GM23338 (cell line): Measurements from ENCODE around the gene EMCN. TPM values are rescaled to one million over a fixed set of nuclear protein-coding genes. Genes with fewer than 3 reads are reported as not detected.

Experiments used
- ATAC-seq: fragments of 200-7000 bp; cut with Tn5 transposase; 3 replicates; pipeline ENCODE4 v1.9.1; 2020
- DNase-seq: peaks from one replicate; pipeline ENCODE4 v3.0.0-alpha.2; 2015; ENCODE audit warnings: low spot score
- H2AFZ ChIP-seq: fragments of 200-600 bp; sonication (generic); 2 replicates; pipeline ENCODE4 v1.8.0; 2016; ENCODE audit warnings: antibody characterized with exemption, mild to moderate bottlenecking, moderate library complexity
- H3F3A ChIP-seq: fragments of 200-600 bp; sonication (generic); replicated peaks from 2 replicates; pipeline ENCODE4 v1.8.0; 2017; ENCODE audit warnings: antibody characterized with exemption, mixed run types, low read depth
- H3K27ac ChIP-seq: fragments of 200-600 bp; sonication (generic); 2 replicates; pipeline ENCODE4 v1.6.1; 2016; ENCODE audit warnings: low read depth
- H3K27me3 ChIP-seq: fragments of 200-600 bp; sonication (generic); 2 replicates; pipeline ENCODE4 v1.8.0; 2016; ENCODE audit warnings: mild to moderate bottlenecking, mixed run types, moderate library complexity; ENCODE audit not compliant: insufficient read depth
- H3K36me3 ChIP-seq: fragments of 200-600 bp; sonication (generic); 2 replicates; pipeline ENCODE4 v1.8.0; 2016; ENCODE audit warnings: mild to moderate bottlenecking; ENCODE audit not compliant: insufficient read depth
- H3K4me1 ChIP-seq: fragments of 200-600 bp; sonication (generic); 2 replicates; pipeline ENCODE4 v1.8.0; 2016; ENCODE audit warnings: mild to moderate bottlenecking, moderate library complexity; ENCODE audit not compliant: insufficient read depth
- H3K4me2 ChIP-seq: fragments of 200-600 bp; sonication (generic); 2 replicates; pipeline ENCODE4 v1.7.1; 2017; ENCODE audit warnings: mixed run types
- H3K4me3 ChIP-seq: fragments of 200-600 bp; sonication (generic); 2 replicates; pipeline ENCODE4 v1.6.1; 2016; ENCODE audit warnings: mixed run types
- H3K79me2 ChIP-seq: fragments of 200-600 bp; sonication (generic); replicated peaks from 2 replicates; pipeline ENCODE4 v1.8.0; 2017; ENCODE audit warnings: mild to moderate bottlenecking; ENCODE audit not compliant: insufficient read depth
- H3K9me2 ChIP-seq: fragments of 200-600 bp; sonication (generic); 2 replicates; pipeline ENCODE4 v1.8.0; 2017; ENCODE audit not compliant: insufficient read depth
- H4K20me1 ChIP-seq: fragments of 200-600 bp; sonication (generic); replicated peaks from 2 replicates; pipeline ENCODE4 v1.8.0; 2017; ENCODE audit warnings: mild to moderate bottlenecking; ENCODE audit not compliant: insufficient read depth
- H3K27ac Mint-ChIP-seq: 2 replicates; pipeline ENCODE4 v1.8.0; 2020; ENCODE audit warnings: inconsistent platforms, mild to moderate bottlenecking, moderate library complexity, mixed read lengths
- H3K27me3 Mint-ChIP-seq: 3 replicates; pipeline ENCODE4 v1.8.0; 2022; ENCODE audit warnings: low read depth, mild to moderate bottlenecking, moderate library complexity, mixed read lengths, inconsistent platforms; ENCODE audit not compliant: insufficient read depth, poor library complexity
- H3K36me3 Mint-ChIP-seq: 3 replicates; pipeline ENCODE4 v1.8.0; 2021; ENCODE audit warnings: low read depth, mild to moderate bottlenecking, inconsistent platforms, moderate library complexity, mixed read lengths
- H3K4me1 Mint-ChIP-seq: 3 replicates; pipeline ENCODE4 v1.8.0; 2020; ENCODE audit warnings: mild to moderate bottlenecking, inconsistent platforms, mixed read lengths
- H3K4me3 Mint-ChIP-seq: 3 replicates; pipeline ENCODE4 v1.8.0; 2021; ENCODE audit warnings: moderate library complexity, mild to moderate bottlenecking, inconsistent platforms, mixed read lengths
- H3K9me3 Mint-ChIP-seq: 3 replicates; pipeline ENCODE4 v1.8.0; 2020; ENCODE audit warnings: moderate library complexity, mild to moderate bottlenecking, inconsistent platforms, mixed read lengths
- CREB1 ChIP-seq: fragments of 250-450 bp; sonication (Bioruptor Pico); IDR thresholded peaks from 2 replicates; pipeline ENCODE4 v1.5.0; 2020; ENCODE audit warnings: low read depth, mild to moderate bottlenecking, moderate library complexity
- CTCF ChIP-seq, 2 experiments: fragments of 200-600 bp in 1 of 2; sonication (generic) in 1 of 2; conservative IDR thresholded peaks; 2 replicates each; pipeline versions ENCODE4 v1.5.1 to v1.6.1; 2016 to 2017; ENCODE audit warnings: antibody characterized with exemption in 2 of 2, low read depth in 2 of 2, mild to moderate bottlenecking in 2 of 2, moderate library complexity in 1 of 2
- EZH2phosphoT487 ChIP-seq: fragments of 200-600 bp; sonication (generic); IDR thresholded peaks from one replicate; pipeline ENCODE4 v1.8.1; 2018; ENCODE audit warnings: antibody characterized with exemption; ENCODE audit not compliant: unreplicated experiment
- JUNB ChIP-seq: IDR thresholded peaks from one replicate; pipeline ENCODE4 v1.6.1; 2016; ENCODE audit warnings: antibody characterized with exemption; ENCODE audit not compliant: unreplicated experiment
- NANOG ChIP-seq: IDR thresholded peaks from 2 replicates; pipeline ENCODE4 v1.6.1; 2016; ENCODE audit warnings: antibody characterized with exemption, borderline replicate concordance
- REST ChIP-seq: IDR thresholded peaks from one replicate; pipeline ENCODE4 v1.6.1; 2018; ENCODE audit warnings: antibody characterized with exemption; ENCODE audit not compliant: unreplicated experiment
- STAT1 ChIP-seq: IDR thresholded peaks from one replicate; pipeline ENCODE4 v1.6.1; 2016; ENCODE audit warnings: antibody characterized with exemption; ENCODE audit not compliant: unreplicated experiment
- polyA plus RNA-seq: library from polyadenylated mRNA; unstranded; fragments of >200 nt; fragmentation: Nextera tagmentation; extraction: Ambion mirVana; gene quantifications from 2 replicates; pipeline ENCODE4 v1.2.1, GENCODE V29; 2016
- total RNA-seq: library from RNA; depleted of rRNA; stranded (reverse); fragments of >200 nt; shearing (Covaris generic); gene quantifications from 2 replicates; pipeline ENCODE4 v1.2.3, GENCODE V29; 2014

The EMCN gene
- total and polyA plus RNA-seq, 2 experiments from 2014 or later: not detected

GRCh38 chr4:100379583-100380105 is 138.2 kb downstream of the EMCN start (continued):
- TF ChIP-seq CTCF (conservative IDR thresholded peaks at IDR 0.05; ENCODE audit: low read depth in 2 of 2): no peak
- no peak for TF ChIP-seq JUNB

DNA sequence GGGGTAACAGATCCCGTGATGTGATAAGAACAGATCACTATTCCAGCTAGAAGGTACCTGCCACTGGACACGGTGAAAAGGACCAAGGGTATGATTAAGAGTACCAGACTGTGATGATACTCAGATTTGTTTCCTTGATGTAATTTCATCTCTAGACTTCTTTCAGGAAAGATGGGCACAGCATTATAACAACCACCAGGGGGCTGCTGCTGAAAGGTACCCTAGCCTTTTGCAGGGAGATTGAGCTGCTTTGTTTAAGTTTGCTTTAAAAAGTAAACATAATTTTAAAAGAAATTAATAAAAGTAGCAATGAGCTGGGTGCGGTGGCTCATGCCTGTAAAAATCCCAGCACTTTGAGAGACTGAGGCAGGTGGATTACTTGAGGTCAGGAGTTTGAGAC is 145.4 kb downstream of the EMCN start:
- Mint-ChIP-seq H3K27me3 (no peaks in the 10 kb centered on the region), H3K27ac (no peak overlapping the region), H3K36me3 (no peaks in the 10 kb centered on the region), H3K4me3 (no peak overlapping the region), H3K9me3 (no peaks in the 10 kb centered on the region), H3K4me1 (no peaks in the 10 kb centered on the region)
- Histone ChIP-seq H3K27me3 (no peaks in the 10 kb centered on the region), H3K79me2 (no peaks in the 10 kb centered on the region), H4K20me1 (no peaks in the 10 kb centered on the region), H3F3A (no peaks in the 10 kb centered on the region), H3K36me3 (no peaks in the 10 kb centered on the region), H3K27ac (no peak overlapping the region), H3K4me1 (no peaks in the 10 kb centered on the region), H3K4me2 (no peak overlapping the region), H3K9me2 (peaks cover under 1% of the 10 kb centered on the region; the same call in 1 of the 2 replicates), H3K4me3 (no peak overlapping the region), H2AFZ (no peak overlapping the region)
- TF ChIP-seq CTCF (conservative IDR thresholded peaks at IDR 0.05; ENCODE audit: low read depth in 2 of 2) (peak; percentile 63 to 75), REST (no peak), JUNB (no peak)
- DNase-seq (peak; percentile 67), ATAC-seq (peak; percentile 40; the same call in 2 of the 3 replicates)

DNA sequence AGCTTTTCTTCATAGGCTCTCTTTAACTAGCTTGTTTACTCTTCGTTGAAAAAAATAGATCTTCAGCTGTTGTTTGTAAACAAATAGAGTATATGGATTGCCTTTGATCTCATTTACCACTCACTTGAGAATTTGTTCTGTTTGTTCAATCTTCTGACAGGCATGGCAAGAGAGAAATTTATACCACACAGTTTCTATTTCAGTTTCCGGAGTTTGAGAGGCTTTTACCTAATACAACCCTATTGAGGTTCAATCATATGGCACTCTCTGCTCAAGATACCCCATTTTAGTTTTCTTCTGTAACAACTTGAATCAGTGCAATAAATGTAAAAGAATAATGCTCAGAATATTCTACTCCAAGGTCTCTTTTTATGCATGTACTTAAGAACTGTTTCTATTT is 148.0 kb downstream of the EMCN start:
- no peak overlapping the region for H3K4me2 ChIP-seq
- no peaks in the 10 kb centered on the region for H3F3A ChIP-seq
- Mint-ChIP-seq H3K27ac (no peak overlapping the region), H3K4me3 (no peak overlapping the region), H3K9me3 (no peaks in the 10 kb centered on the region), H3K27me3 (no peaks in the 10 kb centered on the region), H3K4me1 (peaks cover 10% of the 10 kb centered on the region; the same call in 2 of the 3 replicates), H3K36me3 (no peaks in the 10 kb centered on the region)
- no peaks in the 10 kb centered on the region for H3K27me3 ChIP-seq
- H3K27ac ChIP-seq: no peak overlapping the region
- no peaks in the 10 kb centered on the region for H3K79me2 ChIP-seq
- H3K36me3 ChIP-seq: no peaks in the 10 kb centered on the region
- DNase-seq (no peak), ATAC-seq (no peak)
- H3K4me1 ChIP-seq: no peaks in the 10 kb centered on the region
- no peaks in the 10 kb centered on the region for H3K9me2 ChIP-seq
- H4K20me1 ChIP-seq: no peaks in the 10 kb centered on the region
- no peak overlapping the region for H3K4me3 ChIP-seq
- H2AFZ ChIP-seq: no peak overlapping the region
- TF ChIP-seq CTCF (conservative IDR thresholded peaks at IDR 0.05; ENCODE audit: low read depth in 2 of 2) (no peak), REST (no peak), CREB1 (CRISPR knock-in tag) (no peak), JUNB (no peak), NANOG (no peak), STAT1 (no peak), EZH2phosphoT487 (no peak)
